ENCODE results near the gene NRCAM.

- TF ChIP-seq POLR2A (IDR thresholded peaks at IDR 0.05; ENCODE audit: low read length): no peak
- no peak for TF ChIP-seq GATA1 (IDR thresholded peaks at IDR 0.05; ENCODE audit: low read depth, low read length)
These were observed 39.1 kb downstream of the NRCAM start for GRCh38 chr7:108417144-108417543.
